Ishikawa (cell line): ENCODE results near the gene OBSCN.

ENCODE experiments used
- EGR1 ChIP-seq: IDR thresholded peaks from 2 replicates; pipeline ENCODE4 v1.6.1; 2012
- EP300 ChIP-seq: IDR thresholded peaks from 2 replicates; pipeline ENCODE4 v1.6.1; 2012; ENCODE audit warnings: borderline replicate concordance
- NFIC ChIP-seq: IDR thresholded peaks from 2 replicates; pipeline ENCODE4 v1.6.1; 2012
- TAF1 ChIP-seq: IDR thresholded peaks from 2 replicates; pipeline ENCODE4 v1.6.1; 2012; ENCODE audit warnings: low read depth, mild to moderate bottlenecking
- TF ChIP-seq, protein P1 (sequence below): IDR thresholded peaks from 2 replicates; pipeline ENCODE4 v1.6.1; 2012; ENCODE audit warnings: low read depth, mild to moderate bottlenecking

DNA sequence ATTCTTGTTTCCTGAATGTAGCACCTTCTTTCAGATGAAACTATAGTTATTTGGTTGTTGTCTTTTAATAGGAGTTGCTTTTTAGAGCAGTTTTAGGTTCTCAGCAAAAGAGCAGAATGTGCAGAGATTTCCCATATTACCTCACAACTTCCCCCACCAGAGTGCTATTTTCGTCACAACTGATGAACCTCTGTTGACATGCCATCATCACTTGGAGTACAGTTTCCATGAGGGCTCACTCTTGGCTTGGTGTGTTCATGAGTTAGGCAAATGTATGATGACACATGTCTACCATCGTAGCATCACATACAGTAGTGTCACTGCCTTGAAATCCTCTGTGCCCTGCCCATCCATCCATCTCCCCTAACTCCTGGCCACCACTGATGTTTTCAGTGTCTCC lies 38.5 kb upstream of the OBSCN start:
- TF ChIP-seq, protein P1, sequence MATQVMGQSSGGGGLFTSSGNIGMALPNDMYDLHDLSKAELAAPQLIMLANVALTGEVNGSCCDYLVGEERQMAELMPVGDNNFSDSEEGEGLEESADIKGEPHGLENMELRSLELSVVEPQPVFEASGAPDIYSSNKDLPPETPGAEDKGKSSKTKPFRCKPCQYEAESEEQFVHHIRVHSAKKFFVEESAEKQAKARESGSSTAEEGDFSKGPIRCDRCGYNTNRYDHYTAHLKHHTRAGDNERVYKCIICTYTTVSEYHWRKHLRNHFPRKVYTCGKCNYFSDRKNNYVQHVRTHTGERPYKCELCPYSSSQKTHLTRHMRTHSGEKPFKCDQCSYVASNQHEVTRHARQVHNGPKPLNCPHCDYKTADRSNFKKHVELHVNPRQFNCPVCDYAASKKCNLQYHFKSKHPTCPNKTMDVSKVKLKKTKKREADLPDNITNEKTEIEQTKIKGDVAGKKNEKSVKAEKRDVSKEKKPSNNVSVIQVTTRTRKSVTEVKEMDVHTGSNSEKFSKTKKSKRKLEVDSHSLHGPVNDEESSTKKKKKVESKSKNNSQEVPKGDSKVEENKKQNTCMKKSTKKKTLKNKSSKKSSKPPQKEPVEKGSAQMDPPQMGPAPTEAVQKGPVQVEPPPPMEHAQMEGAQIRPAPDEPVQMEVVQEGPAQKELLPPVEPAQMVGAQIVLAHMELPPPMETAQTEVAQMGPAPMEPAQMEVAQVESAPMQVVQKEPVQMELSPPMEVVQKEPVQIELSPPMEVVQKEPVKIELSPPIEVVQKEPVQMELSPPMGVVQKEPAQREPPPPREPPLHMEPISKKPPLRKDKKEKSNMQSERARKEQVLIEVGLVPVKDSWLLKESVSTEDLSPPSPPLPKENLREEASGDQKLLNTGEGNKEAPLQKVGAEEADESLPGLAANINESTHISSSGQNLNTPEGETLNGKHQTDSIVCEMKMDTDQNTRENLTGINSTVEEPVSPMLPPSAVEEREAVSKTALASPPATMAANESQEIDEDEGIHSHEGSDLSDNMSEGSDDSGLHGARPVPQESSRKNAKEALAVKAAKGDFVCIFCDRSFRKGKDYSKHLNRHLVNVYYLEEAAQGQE = no peak
- TF ChIP-seq TAF1 = no peak
- TF ChIP-seq NFIC = no peak
- TF ChIP-seq EGR1 = no peak
- no peak for TF ChIP-seq EP300
